Smooth muscle cell (in vitro differentiated cells): ENCODE data around the gene CENPP. TPM values are rescaled to one million over a fixed set of nuclear protein-coding genes. Genes with fewer than 3 reads are reported as not detected.

ENCODE experiments used
- DNase-seq: peaks from one replicate; lab custom pipeline; 2025; ENCODE audit not compliant: unreplicated experiment; lab: John Stamatoyannopoulos, UW
- H2AFZ ChIP-seq: fragments of 200-600 bp; sonication (generic); 2 replicates; pipeline ENCODE4 v1.6.0; 2016; ENCODE audit warnings: antibody characterized with exemption, low read depth, mild to moderate bottlenecking
- H3F3A ChIP-seq: fragments of 200-600 bp; sonication (generic); 2 replicates; pipeline ENCODE4 v1.6.0; 2017; ENCODE audit warnings: antibody characterized with exemption, low read depth
- H3K27ac ChIP-seq: fragments of 200-600 bp; sonication (generic); 2 replicates; pipeline ENCODE4 v1.5.1; 2016; ENCODE audit warnings: low read depth, mild to moderate bottlenecking
- H3K27me3 ChIP-seq: fragments of 200-600 bp; sonication (generic); 2 replicates; pipeline ENCODE4 v1.6.1; 2016; ENCODE audit warnings: low read depth, mild to moderate bottlenecking
- H3K36me3 ChIP-seq: fragments of 200-600 bp; sonication (generic); 2 replicates; pipeline ENCODE4 v1.5.1; 2016; ENCODE audit warnings: low read depth
- H3K4me1 ChIP-seq: fragments of 200-600 bp; sonication (generic); 2 replicates; pipeline ENCODE4 v1.5.1; 2016; ENCODE audit warnings: low read depth
- H3K4me2 ChIP-seq: fragments of 200-600 bp; sonication (generic); 2 replicates; pipeline ENCODE4 v1.6.0; 2016; ENCODE audit warnings: mild to moderate bottlenecking
- H3K4me3 ChIP-seq: fragments of 200-600 bp; sonication (generic); 2 replicates; pipeline ENCODE4 v1.5.1; 2016; ENCODE audit warnings: mild to moderate bottlenecking
- H3K79me2 ChIP-seq: fragments of 200-600 bp; sonication (generic); 2 replicates; pipeline ENCODE4 v1.6.0; 2016; ENCODE audit warnings: low read depth, mild to moderate bottlenecking
- H3K9ac ChIP-seq: fragments of 200-600 bp; sonication (generic); 2 replicates; pipeline ENCODE4 v1.6.0; 2016; ENCODE audit warnings: low read depth
- H3K9me3 ChIP-seq: fragments of 200-600 bp; sonication (generic); replicated peaks from 2 replicates; pipeline ENCODE4 v1.5.1; 2016; ENCODE audit warnings: low read depth
- H4K20me1 ChIP-seq: fragments of 200-600 bp; sonication (generic); 2 replicates; pipeline ENCODE4 v1.6.0; 2016; ENCODE audit warnings: low read depth
- WGBS: methylation state at CpG from one replicate; pipeline ENCODE4 v1.1.7; 2016; ENCODE audit warnings: low lambda C conversion rate; 5-methylcytosine and 5-hydroxymethylcytosine counted together
- polyA plus RNA-seq: library from polyadenylated mRNA; unstranded; fragments of >200 nt; fragmentation: Nextera tagmentation; extraction: Ambion mirVana; gene quantifications from 2 replicates; pipeline ENCODE4 v1.2.1, GENCODE V29; 2016
- total RNA-seq: library from RNA; depleted of rRNA; stranded (reverse); fragments of >200 nt; gene quantifications from 2 replicates; pipeline ENCODE4 v1.2.3, GENCODE V29; 2014
- TF ChIP-seq, protein P1 (sequence below): fragments of 200-600 bp; sonication (generic); IDR thresholded peaks from 2 replicates; pipeline ENCODE4 v1.5.1; 2017; ENCODE audit warnings: borderline replicate concordance, mild to moderate bottlenecking, antibody characterized with exemption; ENCODE audit not compliant: insufficient read depth, poor library complexity, severe bottlenecking

The CENPP gene
- total and polyA plus RNA-seq, 2 experiments from 2014 or later = 4.2 to 17.5 TPM

DNA sequence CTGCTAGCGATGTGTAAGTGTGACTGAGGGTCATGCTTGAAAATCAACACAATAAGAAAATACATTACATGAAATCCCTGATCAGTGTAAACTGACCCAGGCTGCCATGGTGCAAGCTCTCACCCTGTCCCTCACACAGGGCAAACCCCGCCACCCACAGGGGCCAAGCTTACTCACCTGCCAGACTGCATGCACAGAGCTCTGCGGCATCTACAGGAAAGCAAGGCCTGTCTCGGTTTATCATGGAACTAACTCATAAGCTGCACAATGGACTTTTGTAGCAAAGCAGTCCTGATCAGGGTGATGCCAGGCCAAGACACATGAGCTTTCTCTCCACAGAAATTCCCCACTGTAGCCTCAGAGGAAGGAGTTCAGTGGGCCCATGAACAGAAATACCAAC lies 334.5 kb downstream of the CENPP start:
- H3K9ac ChIP-seq = no peak overlapping the region
- H2AFZ ChIP-seq = no peak overlapping the region
- H3K79me2 ChIP-seq = peaks cover 68% of the 10 kb centered on the region
- no peaks in the 10 kb centered on the region for H3F3A ChIP-seq
- H3K27me3 ChIP-seq = no peaks in the 10 kb centered on the region
- no peak for DNase-seq
- H3K36me3 ChIP-seq = no peaks in the 10 kb centered on the region
- H3K9me3 ChIP-seq = no peaks in the 10 kb centered on the region
- H3K4me1 ChIP-seq = peaks cover 11% of the 10 kb centered on the region
- peaks cover 85% of the 10 kb centered on the region for H4K20me1 ChIP-seq
- TF ChIP-seq, protein P1, sequence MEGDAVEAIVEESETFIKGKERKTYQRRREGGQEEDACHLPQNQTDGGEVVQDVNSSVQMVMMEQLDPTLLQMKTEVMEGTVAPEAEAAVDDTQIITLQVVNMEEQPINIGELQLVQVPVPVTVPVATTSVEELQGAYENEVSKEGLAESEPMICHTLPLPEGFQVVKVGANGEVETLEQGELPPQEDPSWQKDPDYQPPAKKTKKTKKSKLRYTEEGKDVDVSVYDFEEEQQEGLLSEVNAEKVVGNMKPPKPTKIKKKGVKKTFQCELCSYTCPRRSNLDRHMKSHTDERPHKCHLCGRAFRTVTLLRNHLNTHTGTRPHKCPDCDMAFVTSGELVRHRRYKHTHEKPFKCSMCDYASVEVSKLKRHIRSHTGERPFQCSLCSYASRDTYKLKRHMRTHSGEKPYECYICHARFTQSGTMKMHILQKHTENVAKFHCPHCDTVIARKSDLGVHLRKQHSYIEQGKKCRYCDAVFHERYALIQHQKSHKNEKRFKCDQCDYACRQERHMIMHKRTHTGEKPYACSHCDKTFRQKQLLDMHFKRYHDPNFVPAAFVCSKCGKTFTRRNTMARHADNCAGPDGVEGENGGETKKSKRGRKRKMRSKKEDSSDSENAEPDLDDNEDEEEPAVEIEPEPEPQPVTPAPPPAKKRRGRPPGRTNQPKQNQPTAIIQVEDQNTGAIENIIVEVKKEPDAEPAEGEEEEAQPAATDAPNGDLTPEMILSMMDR = no peak
- no peak overlapping the region for H3K27ac ChIP-seq
- H3K4me3 ChIP-seq = no peak overlapping the region
- WGBS = 94% methylated on average over 4 of the region's 4 CpGs
- no peak overlapping the region for H3K4me2 ChIP-seq

DNA sequence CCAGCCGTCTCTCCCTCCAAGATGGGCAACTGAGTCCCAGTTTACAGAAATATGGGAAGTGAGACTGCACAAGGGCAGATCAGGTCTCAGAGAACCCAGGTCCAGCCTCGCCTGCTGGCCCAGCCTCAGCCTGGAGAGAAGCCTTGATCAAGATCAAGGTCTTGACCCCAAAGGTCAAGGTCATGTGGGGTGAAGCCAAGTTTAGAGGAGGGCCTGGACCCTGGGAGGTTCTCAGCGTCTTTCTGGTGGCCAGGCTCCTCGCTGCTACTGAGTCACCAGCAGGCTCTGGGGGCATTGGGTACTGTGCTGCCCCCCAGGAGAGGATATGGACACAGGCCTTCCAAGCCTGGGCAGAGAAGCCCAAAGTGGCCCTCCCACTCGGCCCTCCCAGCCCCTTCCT lies 335.4 kb downstream of the CENPP start:
- no peaks in the 10 kb centered on the region for H3F3A ChIP-seq
- H4K20me1 ChIP-seq = peaks cover 94% of the 10 kb centered on the region
- WGBS = 98% methylated on average over 5 of the region's 5 CpGs
- no peak overlapping the region for H3K4me3 ChIP-seq
- peaks cover 11% of the 10 kb centered on the region for H3K4me1 ChIP-seq
- peaks cover 76% of the 10 kb centered on the region for H3K79me2 ChIP-seq
- TF ChIP-seq, protein P1 = no peak
- DNase-seq = no peak
- H3K27ac ChIP-seq = no peak overlapping the region
- H3K36me3 ChIP-seq = no peaks in the 10 kb centered on the region
- H3K9me3 ChIP-seq = no peaks in the 10 kb centered on the region
- no peak overlapping the region for H2AFZ ChIP-seq
- no peaks in the 10 kb centered on the region for H3K27me3 ChIP-seq
- H3K4me2 ChIP-seq = no peak overlapping the region
- H3K9ac ChIP-seq = no peak overlapping the region

DNA sequence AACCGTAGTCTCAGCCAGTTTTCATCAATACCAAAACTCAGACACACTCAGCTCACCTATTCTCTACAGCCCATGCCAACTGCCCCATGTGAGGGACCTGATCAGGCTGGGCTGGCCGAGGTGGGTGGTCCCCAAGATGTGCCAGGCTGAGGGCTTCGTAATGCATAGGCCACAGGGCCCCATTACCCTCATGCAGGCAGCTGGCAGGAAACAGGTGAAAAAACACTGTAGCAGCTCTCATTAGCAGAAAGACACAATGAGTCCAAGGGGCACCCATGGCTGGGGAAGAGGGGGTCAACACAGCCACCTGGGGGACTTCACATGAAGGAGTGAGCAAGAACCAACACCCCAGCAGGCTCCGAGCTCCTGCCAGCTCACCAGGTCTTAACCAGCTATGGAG lies 336.0 kb downstream of the CENPP start:
- Histone ChIP-seq H3K9ac (no peak overlapping the region), H2AFZ (no peak overlapping the region), H3K36me3 (no peaks in the 10 kb centered on the region), H3K4me2 (no peak overlapping the region), H3K27me3 (no peaks in the 10 kb centered on the region), H3K27ac (no peak overlapping the region), H3K79me2 (peaks cover 82% of the 10 kb centered on the region), H3K4me3 (no peak overlapping the region), H4K20me1 (peaks cover 95% of the 10 kb centered on the region), H3K9me3 (no peaks in the 10 kb centered on the region), H3K4me1 (peaks cover 11% of the 10 kb centered on the region), H3F3A (no peaks in the 10 kb centered on the region)
- TF ChIP-seq, protein P1 = no peak
- 92% methylated on average over 4 of the region's 4 CpGs for WGBS
- no peak for DNase-seq

GRCh38 chr9:92663126-92663525 lies 337.4 kb downstream of the CENPP start:
- Histone ChIP-seq H3K27ac (no peak overlapping the region), H3F3A (no peaks in the 10 kb centered on the region), H3K4me3 (no peak overlapping the region), H4K20me1 (peaks cover 100% of the 10 kb centered on the region), H3K9me3 (no peaks in the 10 kb centered on the region), H3K27me3 (no peaks in the 10 kb centered on the region), H3K4me2 (no peak overlapping the region), H3K4me1 (peaks cover 11% of the 10 kb centered on the region), H3K36me3 (no peaks in the 10 kb centered on the region), H3K9ac (no peak overlapping the region), H2AFZ (no peak overlapping the region), H3K79me2 (peaks cover 96% of the 10 kb centered on the region)
- 94% methylated on average over 3 of the region's 3 CpGs for WGBS
- TF ChIP-seq, protein P1 = no peak
- DNase-seq = no peak
